OCI-LY3 (cell line): ENCODE data around the gene ERAP2.

Source experiments
- CTCF ChIP-seq: fragments of 200-600, 300-600 bp; sonication (generic); IDR thresholded peaks from 2 replicates; pipeline ENCODE4 v1.5.1; 2014; ENCODE audit warnings: antibody characterized with exemption, low read length, low read depth
- EZH2phosphoT487 ChIP-seq: fragments of 200-600 bp; shearing (Covaris generic); IDR thresholded peaks from 2 replicates; pipeline ENCODE4 v1.6.1; 2018; ENCODE audit warnings: antibody characterized with exemption, mixed run types, low read depth

- TF ChIP-seq CTCF (no peak), EZH2phosphoT487 (no peak)
These were observed 67.5 kb downstream of the ERAP2 start for GRCh38 chr5:96943799-96944198.
